MV-4-11 (cell line): ENCODE measurements around the gene JKAMP.
A peak's percentile ranks its signal among the peaks of the same experiment; 100 is the strongest.

ENCODE experiments used
- DNase-seq: peaks from one replicate; lab custom pipeline; 2025; lab: John Stamatoyannopoulos, UW

JKAMP gene

GRCh38 chr14:59481871-59482540, 2.3 kb upstream of the JKAMP start:
- DNase-seq: peak; percentile 4

- DNase-seq: no peak
Measured at GRCh38 chr14:59482541-59483331, 1.6 kb upstream of the JKAMP start.

GRCh38 chr14:59483363-59483762, 954 bp upstream of the JKAMP start:
- no peak for DNase-seq

DNA sequence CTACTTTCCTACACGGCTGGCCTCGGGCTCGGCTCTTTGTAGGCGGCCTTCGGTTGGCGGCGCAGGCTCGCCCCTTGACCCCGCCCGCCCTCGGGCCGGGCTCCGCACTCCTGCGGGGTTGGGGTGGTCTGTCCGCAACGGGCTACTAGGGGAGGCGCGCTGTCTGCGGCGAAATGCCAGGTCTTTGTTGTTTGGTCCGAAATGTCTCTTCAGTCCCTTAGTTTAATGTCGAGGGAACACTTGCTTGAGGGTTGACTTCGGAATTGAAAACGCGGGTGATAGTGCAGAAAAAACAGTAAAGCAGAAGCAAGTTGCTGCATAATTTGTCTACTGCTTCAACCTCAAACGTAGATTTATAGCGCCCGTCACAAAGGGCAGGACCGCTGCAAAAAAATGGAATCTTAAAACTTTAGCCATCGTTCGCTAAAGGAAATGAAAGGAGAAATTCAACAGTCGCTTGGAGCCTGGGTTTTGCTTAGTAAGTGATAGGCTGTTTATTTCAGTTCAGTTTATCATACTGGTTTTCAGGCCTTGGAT, 390 bp downstream of the JKAMP start:
- peak; percentile 58 for DNase-seq

DNA sequence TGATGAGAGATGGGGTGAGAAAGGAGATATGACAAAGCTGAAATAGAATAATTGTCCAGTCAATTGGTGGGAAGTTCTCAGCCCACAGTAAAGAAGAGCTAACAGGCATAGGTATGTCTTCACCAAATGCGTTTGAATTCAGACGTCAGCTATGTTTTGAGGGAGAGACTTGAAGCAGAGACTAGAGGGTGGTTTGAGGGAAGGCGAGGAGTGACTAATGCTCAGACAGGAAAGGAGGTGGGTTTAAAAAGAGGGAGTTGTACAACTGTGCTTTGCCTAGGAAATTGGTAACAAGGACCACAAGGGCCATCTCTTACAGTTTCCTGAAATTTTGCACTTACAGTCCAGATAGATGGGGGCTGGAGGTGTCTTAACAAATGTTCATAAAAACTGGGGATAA, 6.4 kb downstream of the JKAMP start:
- DNase-seq: no peak

GRCh38 chr14:59492384-59492783, 8.1 kb downstream of the JKAMP start:
- no peak for DNase-seq

DNA sequence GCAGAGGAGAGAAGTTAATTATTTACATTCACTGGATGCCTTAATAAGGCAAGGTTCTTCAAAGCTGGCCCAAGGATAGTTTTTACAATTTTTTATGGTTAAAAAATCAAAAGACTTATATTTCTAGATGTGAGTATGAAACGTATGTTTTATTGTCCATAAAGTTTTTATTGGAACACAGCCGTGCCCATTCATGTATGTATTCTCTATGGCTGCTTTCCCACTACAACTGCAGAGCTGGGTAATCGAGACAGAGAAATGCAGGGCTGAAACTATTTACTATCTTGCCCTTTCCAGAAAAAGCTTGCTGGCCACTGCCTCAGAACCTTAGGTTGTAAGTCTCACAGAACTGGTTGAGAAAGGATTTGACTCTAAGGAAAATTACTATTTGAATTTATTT, 16.4 kb downstream of the JKAMP start:
- no peak for DNase-seq

DNA sequence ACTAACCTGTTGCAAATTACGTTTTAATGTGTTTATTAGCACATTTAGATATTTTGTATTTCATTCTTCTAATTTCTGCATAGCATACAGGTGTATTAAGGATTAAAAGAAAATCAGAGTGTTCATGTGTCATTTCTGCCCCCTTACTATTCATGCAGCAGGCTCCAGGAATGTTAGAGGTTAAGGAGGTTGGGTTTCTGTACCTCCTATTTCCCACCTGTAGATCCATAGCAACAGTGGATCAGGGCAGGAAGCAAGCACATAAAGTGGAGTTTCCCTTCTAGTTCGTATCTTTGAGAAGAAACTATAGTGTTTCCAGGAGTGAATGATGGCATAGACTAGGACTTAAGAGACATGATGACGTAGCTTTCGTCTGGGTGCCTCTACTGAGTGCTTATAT, 18.9 kb downstream of the JKAMP start:
- no peak for DNase-seq

- peak; percentile 28 for DNase-seq
Measured at GRCh38 chr14:59507063-59507751, 22.9 kb downstream of the JKAMP start.

GRCh38 chr14:59507752-59508103, 23.4 kb downstream of the JKAMP start:
- DNase-seq: no peak

- no peak for DNase-seq
Measured at GRCh38 chr14:59509101-59509500, 24.8 kb downstream of the JKAMP start.

- no peak for DNase-seq
Measured at GRCh38 chr14:59510001-59510400, 25.7 kb downstream of the JKAMP start.

- DNase-seq: no peak
Measured at GRCh38 chr14:59510966-59511365, 26.6 kb downstream of the JKAMP start.

GRCh38 chr14:59511916-59512575, 27.7 kb downstream of the JKAMP start:
- no peak for DNase-seq

- DNase-seq: no peak
Measured at GRCh38 chr14:59520224-59520623, 35.9 kb downstream of the JKAMP start.

DNA sequence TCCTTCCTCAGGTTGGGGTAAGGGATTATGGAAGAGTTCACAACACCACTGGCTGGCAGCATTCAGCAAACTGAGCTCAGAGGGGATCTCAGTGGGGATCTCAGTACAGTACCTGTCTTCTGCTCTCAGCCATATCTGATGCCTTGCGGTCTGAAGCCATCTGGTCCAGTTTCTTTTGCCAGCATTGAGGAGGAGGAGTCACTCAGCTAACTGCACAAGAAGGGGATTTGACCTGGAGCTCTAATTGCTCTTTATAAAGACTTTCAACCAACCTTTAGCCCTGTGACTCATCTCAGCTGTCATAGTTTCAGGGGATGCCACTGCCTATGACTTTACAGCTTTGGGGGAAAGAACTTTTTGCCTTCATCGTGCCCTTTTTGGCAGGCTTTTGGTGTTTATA, 44.9 kb downstream of the JKAMP start:
- DNase-seq: no peak

DNA sequence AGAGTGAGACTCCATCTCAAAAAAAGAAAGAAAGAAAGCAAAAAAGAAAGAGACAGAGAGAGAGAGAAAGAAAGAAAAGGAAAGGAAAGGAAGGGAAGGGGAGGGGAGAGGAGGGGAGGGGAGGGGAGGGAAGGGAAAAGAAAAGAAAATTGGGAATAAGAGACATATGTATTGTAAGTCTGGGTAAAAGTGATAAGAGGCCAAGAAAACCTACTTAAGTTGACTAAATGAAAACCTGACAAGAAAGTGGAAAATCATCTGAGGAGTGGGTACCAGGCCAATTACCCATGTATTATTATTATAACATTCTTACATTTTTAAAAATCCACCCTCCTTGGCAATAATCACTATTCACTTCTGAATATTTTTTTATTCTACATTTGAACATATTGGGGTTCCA, 46.0 kb downstream of the JKAMP start:
- no peak for DNase-seq

GRCh38 chr14:59532419-59532818, 48.1 kb downstream of the JKAMP start:
- DNase-seq: no peak

DNA sequence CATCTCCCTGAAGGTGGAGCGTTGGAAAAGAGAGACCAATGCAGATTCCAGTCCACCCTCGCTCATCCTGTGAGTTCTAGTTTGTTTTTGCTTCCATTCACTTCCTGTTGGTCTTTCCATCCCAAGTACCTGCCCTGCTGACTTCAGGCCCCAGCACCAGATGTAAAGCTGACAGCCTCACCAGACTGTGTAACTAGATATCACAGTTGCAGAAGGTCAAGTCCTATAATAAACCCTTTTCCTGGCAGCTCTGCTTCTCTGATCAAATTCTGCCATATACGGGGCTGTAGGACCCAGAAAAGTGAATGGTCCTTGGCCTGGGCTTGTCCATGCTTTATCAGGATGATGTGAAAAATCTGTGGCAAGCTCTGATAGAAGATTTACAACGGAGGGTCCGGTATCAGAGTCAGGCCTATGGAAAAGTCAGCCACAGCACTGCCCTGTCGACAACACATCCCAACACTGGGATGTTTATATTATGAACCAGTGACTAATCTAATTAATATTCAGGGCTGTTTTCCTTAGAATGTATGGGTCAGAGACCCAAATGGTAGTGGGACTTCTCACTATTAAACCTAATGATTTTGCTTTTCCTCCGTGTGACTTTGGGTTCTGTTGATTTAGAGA, 50.2 kb downstream of the JKAMP start:
- no peak for DNase-seq

DNA sequence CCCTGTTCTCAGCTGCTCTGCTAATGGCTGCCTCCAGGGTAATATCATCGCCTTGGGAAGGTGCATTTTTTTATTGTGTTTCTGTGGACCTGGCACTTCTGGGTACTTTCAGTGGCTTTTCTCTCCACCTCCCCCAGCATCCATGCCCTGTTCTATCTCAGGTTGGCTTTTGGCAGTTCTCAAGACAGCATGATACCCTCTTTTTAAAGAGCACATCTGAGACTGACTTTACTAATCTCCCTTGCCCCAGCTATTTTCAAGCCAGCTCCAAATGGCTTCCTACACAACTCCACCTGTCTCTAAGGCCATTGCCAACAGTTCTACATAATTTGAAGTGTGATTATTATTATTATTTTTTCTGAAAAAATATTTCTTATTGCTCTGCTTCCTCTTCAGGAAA, 53.2 kb downstream of the JKAMP start:
- DNase-seq: no peak

DNA sequence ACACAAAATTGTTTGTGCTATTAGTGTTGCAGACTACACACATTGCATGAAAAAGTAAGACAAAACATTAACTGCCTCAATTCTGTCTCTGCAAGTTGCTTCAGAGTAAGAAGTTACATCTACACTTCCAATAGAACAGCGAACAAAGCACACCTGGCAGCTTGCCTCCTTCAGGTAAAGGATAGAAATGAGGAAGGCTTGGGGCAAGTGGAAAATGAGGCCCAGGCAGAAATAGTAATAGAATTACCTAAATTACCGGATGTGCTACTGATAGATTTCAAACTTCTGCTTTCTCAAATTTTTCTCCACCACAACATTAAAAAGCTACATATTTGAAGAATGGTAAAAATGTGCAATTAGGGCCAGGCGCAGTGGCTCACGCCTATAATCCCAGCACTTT, 54.6 kb downstream of the JKAMP start:
- DNase-seq: no peak

GRCh38 chr14:59540852-59541251, 56.5 kb downstream of the JKAMP start:
- DNase-seq: no peak
